ENCODE data around the gene SLC39A6. TPM values are rescaled to one million over a fixed set of nuclear protein-coding genes. Genes with fewer than 3 reads are reported as not detected.

SLC39A6 gene
- total RNA-seq, 2 experiments from 2014 or later: 18.4 to 20.4 TPM

DNA sequence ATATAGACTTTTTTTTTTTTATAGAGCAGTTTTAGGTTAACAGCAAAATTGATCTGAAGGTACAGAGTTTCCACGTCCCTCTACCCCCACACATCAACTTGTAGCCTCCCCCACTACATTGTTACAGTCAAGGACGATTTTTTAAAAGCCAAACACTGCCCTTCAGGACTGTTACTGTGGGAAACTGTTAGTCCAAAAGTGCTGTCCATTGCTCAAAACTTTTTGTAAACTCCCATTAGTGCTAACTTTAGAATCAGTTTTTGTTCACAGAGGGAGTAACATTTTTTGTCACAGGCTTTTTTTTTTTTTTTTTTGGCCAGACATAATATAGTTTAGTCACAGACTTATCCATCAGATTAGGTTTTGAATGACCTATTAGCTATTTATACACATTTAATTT is 24.6 kb upstream of the SLC39A6 start:
- Mint-ChIP-seq H3K4me3 (no peak overlapping the region), H3K9me3 (no peaks in the 10 kb centered on the region), H3K36me3 (peaks cover 31% of the 10 kb centered on the region), H3K27me3 (no peaks in the 10 kb centered on the region), H3K27ac (no peak overlapping the region), H3K4me1 (peaks cover 12% of the 10 kb centered on the region)
- DNase-seq: no peak
- POLR2A ChIA-PET: no interaction called here
- no peak for ATAC-seq (ENCODE audit: low read depth)

DNA sequence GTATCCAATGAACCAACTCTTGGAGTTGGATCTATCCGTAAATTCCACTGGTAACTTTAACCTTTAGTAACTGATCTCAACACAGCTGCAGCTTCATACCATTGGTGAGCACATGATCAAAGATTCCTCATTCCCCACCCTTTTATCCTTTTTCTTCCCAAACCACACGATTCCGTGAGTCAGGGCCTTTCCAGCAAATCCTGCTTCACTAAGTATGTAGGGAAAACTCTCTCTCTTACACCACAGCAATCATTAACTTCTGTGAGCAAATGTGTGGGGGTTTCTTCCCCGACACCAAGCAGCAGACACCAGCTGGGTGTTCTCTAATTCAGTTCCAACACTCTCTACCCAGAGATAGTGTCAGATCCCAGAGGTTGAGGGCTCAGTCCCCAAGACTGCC is 24.1 kb upstream of the SLC39A6 start:
- no peak overlapping the region for H3K4me3 Mint-ChIP-seq
- peaks cover 30% of the 10 kb centered on the region for H3K36me3 Mint-ChIP-seq
- H3K27me3 Mint-ChIP-seq: no peaks in the 10 kb centered on the region
- ATAC-seq (ENCODE audit: low read depth): no peak
- peaks cover 10% of the 10 kb centered on the region for H3K4me1 Mint-ChIP-seq
- H3K27ac Mint-ChIP-seq: no peak overlapping the region
- H3K9me3 Mint-ChIP-seq: no peaks in the 10 kb centered on the region
- no peak for DNase-seq
- POLR2A ChIA-PET: no interaction called here

DNA sequence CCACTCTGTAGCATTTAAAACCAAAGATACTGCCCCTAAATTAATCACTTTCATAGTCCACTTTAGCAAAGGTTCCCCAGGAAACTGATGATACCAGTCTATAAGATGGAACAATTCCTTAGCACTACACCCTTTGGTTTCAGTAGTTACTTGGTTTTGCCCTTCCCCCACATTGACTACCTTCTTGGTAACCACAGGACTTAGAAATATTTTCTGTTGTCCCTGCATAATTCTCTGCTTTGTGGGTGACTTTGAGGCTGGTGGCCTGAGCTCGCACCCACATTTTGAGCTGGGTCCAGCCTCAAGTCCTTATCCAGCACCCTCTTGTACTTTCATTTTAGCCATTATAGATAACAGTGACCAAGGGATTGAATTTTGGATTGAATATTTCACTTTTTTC is 23.6 kb upstream of the SLC39A6 start:
- no peak for ATAC-seq (ENCODE audit: low read depth)
- POLR2A ChIA-PET: no interaction called here
- H3K27ac Mint-ChIP-seq: no peak overlapping the region
- no peaks in the 10 kb centered on the region for H3K9me3 Mint-ChIP-seq
- no peak for DNase-seq
- H3K27me3 Mint-ChIP-seq: no peaks in the 10 kb centered on the region
- H3K4me1 Mint-ChIP-seq: peaks cover 10% of the 10 kb centered on the region
- no peak overlapping the region for H3K4me3 Mint-ChIP-seq
- peaks cover 32% of the 10 kb centered on the region for H3K36me3 Mint-ChIP-seq

DNA sequence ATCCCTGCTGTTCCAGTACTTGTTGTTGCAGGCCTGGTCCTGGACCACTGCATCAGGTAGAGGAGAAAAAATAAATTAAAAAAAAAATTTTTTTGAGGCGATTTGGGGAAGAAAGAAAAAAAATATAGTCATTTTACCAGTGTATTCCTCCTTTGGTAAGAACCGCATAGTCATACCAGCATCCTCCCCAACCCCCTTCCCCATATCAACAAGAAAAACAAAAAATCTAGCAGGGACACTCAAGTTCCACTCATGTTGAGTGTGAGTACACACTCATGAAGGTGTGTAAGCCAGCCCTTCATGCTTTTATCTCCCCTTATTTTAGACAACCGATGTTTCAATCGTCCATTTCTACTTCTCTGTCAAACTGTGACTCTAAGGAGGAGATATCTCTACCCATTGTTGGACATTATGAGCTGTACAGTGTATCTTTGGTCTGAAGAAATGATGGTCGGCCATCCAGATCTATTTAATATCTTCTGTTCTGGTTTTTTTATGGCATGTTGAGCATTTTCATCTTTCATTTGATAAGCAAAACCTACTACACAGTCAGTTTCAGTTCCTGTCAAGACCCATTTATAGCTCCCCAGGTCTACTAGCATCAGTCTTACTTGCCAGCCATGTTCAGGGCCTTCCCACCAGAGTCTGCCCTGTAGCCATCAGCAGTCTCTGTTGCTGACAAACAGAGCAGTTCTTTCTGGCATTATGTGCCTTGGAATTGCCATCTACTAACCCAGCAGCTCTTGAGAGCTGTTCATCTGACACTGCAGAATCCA is 20.6 kb upstream of the SLC39A6 start:
- Mint-ChIP-seq H3K27me3 (no peaks in the 10 kb centered on the region), H3K36me3 (peaks cover 29% of the 10 kb centered on the region), H3K27ac (no peak overlapping the region), H3K4me3 (no peak overlapping the region), H3K4me1 (peaks cover 10% of the 10 kb centered on the region), H3K9me3 (no peaks in the 10 kb centered on the region)
- ATAC-seq (ENCODE audit: low read depth): no peak
- no peak for DNase-seq
- POLR2A ChIA-PET: interaction anchor here (0.5 kb wide), 1 partner anchor 677 kb away, joined by 3 read pairs; no protein-coding TSS in a partner anchor

DNA sequence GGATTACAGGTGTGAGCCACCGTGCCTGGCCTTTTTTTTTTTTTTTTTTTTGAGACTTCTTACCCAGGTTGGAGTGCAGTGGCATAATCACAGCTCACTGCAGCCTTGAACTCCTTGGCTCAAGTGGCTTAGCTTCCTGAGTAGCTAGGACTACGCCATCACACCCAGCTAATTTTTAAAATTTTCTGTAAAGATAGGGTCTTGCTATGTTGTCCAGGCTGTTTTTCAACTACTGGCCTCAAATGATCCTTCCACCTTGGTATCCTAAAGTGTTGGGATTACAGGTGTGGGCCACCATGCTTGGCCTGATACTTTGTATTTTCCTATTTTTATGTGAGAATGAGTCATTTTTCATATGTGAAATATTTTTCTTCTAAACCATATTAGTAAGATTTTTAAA is 14.3 kb upstream of the SLC39A6 start:
- Mint-ChIP-seq H3K9me3 (no peaks in the 10 kb centered on the region), H3K4me3 (no peak overlapping the region), H3K36me3 (peaks cover 27% of the 10 kb centered on the region), H3K27ac (no peak overlapping the region), H3K4me1 (peaks cover 5% of the 10 kb centered on the region), H3K27me3 (no peaks in the 10 kb centered on the region)
- ATAC-seq (ENCODE audit: low read depth) (no peak), DNase-seq (no peak)
- POLR2A ChIA-PET: no interaction called here

DNA sequence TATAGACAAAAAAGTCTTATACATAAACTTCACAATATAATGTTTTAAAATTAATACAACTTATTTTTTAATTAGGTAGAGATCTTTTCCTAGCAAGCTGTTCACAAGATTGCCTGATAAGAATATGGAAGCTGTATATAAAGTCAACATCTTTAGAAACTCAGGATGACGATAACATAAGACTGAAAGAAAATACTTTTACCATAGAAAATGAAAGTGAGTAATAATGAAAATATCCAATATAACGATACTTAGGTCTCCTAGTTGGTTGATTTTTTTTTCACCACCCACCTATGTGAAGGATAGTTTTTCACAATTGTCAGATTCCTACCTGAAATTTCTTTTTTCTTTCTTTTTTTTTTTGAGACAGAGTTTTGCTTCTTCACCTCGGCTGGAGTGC is 13.6 kb upstream of the SLC39A6 start:
- no peaks in the 10 kb centered on the region for H3K27me3 Mint-ChIP-seq
- DNase-seq (no peak), ATAC-seq (ENCODE audit: low read depth) (no peak)
- POLR2A ChIA-PET: no interaction called here
- H3K9me3 Mint-ChIP-seq: no peaks in the 10 kb centered on the region
- no peak overlapping the region for H3K4me3 Mint-ChIP-seq
- peaks cover 25% of the 10 kb centered on the region for H3K36me3 Mint-ChIP-seq
- H3K4me1 Mint-ChIP-seq: peaks cover 5% of the 10 kb centered on the region
- H3K27ac Mint-ChIP-seq: no peak overlapping the region

DNA sequence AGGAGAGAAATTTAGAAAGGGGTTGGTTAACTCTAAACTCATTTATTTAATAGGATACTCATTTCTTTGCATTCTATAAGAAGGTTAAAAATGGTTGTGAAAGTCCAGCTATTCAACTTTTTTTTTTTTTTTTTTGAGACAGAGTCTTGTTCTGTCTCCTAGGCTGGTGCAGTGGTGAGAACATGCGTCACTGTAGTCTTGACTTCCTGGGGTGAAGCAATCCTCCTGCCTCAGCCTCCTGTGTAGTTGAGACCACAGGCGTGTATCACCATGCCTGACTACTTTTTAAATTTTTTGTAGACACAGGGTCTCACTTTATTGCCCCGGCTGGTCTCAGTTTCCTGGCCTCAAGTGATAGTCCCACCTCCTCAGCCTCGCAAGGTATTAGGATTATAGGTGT is 12.4 kb upstream of the SLC39A6 start:
- DNase-seq (no peak), ATAC-seq (ENCODE audit: low read depth) (no peak)
- Mint-ChIP-seq H3K27ac (no peak overlapping the region), H3K9me3 (no peaks in the 10 kb centered on the region), H3K4me1 (peaks cover 5% of the 10 kb centered on the region), H3K27me3 (no peaks in the 10 kb centered on the region), H3K4me3 (no peak overlapping the region), H3K36me3 (peaks cover 23% of the 10 kb centered on the region)
- POLR2A ChIA-PET: interaction anchor here (1.7 kb wide), 1 partner anchor 12 kb away, joined by 3 read pairs; the partner anchor contains the start of gene SLC39A6

DNA sequence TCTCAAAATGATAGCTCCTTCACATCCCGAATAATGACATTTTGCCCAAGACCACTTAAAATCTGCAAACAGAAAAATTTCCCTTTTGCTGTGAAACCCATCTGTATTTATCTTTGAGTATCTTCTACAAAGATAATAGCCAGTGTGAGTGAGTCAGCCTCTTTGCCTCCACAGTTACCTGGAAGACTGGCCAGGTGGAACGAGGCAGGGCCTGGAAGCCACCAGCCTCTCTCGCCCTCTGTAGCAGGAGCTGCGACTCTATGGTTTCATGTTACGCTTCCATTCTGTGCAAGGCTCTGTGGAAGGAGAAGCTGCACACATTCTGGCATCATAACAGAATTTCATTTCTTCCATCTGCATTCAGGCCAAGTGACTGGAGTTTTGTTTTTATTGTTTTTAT is 10.1 kb upstream of the SLC39A6 start:
- Mint-ChIP-seq H3K4me3 (no peak overlapping the region), H3K4me1 (peaks cover 7% of the 10 kb centered on the region), H3K27me3 (no peaks in the 10 kb centered on the region), H3K9me3 (no peaks in the 10 kb centered on the region), H3K27ac (no peak overlapping the region), H3K36me3 (peaks cover 24% of the 10 kb centered on the region)
- no peak for DNase-seq
- POLR2A ChIA-PET: no interaction called here
- ATAC-seq (ENCODE audit: low read depth): no peak

DNA sequence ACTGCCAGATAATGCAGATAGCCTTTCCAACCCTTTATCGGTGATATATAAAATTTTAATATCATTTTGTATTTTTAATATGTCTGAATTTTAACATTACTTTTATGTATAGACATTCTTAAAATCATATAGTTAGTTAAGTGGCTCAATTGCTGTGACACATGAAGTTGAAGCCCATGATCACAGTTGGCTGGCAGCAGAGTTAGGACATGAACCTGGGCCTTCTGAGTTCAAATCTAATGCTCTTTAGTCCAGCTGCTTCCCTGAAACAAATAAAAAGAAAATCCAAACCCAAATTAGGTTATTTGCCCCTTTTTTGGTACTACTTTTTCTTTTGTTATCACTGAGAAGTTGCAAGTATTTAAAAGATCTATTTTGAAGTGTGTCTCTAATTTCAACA is 6.1 kb upstream of the SLC39A6 start:
- no peak overlapping the region for H3K27ac Mint-ChIP-seq
- H3K4me1 Mint-ChIP-seq: peaks cover 14% of the 10 kb centered on the region
- no peak for DNase-seq
- H3K9me3 Mint-ChIP-seq: no peaks in the 10 kb centered on the region
- H3K27me3 Mint-ChIP-seq: no peaks in the 10 kb centered on the region
- POLR2A ChIA-PET: no interaction called here
- ATAC-seq (ENCODE audit: low read depth): no peak
- H3K36me3 Mint-ChIP-seq: peaks cover 22% of the 10 kb centered on the region
- no peak overlapping the region for H3K4me3 Mint-ChIP-seq

DNA sequence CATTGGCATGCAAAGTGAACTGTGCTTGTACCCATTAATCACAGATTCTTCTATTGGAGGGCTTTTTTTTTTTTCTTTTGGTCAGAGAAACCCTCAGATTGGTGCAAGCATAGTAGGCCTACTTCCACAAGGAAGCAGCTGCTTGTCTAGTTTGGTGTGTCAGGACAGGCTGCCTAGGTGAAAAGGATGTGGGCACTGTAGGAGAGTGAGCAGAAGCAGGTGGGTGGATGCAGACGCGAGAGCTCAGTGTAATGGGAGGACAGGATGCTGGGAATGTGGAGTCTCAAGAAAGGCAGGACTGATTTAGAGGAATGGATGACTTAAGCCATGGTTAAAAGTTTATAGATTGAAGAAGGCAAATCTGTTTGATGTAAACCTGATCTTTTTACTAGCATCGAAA is 3.6 kb upstream of the SLC39A6 start:
- Mint-ChIP-seq H3K36me3 (peaks cover 15% of the 10 kb centered on the region), H3K27ac (peak overlapping the region; percentile 21), H3K4me1 (peaks cover 21% of the 10 kb centered on the region), H3K9me3 (no peaks in the 10 kb centered on the region), H3K4me3 (peak overlapping the region; percentile 16), H3K27me3 (no peaks in the 10 kb centered on the region)
- ATAC-seq (ENCODE audit: low read depth): no peak
- no peak for DNase-seq
- POLR2A ChIA-PET: no interaction called here

DNA sequence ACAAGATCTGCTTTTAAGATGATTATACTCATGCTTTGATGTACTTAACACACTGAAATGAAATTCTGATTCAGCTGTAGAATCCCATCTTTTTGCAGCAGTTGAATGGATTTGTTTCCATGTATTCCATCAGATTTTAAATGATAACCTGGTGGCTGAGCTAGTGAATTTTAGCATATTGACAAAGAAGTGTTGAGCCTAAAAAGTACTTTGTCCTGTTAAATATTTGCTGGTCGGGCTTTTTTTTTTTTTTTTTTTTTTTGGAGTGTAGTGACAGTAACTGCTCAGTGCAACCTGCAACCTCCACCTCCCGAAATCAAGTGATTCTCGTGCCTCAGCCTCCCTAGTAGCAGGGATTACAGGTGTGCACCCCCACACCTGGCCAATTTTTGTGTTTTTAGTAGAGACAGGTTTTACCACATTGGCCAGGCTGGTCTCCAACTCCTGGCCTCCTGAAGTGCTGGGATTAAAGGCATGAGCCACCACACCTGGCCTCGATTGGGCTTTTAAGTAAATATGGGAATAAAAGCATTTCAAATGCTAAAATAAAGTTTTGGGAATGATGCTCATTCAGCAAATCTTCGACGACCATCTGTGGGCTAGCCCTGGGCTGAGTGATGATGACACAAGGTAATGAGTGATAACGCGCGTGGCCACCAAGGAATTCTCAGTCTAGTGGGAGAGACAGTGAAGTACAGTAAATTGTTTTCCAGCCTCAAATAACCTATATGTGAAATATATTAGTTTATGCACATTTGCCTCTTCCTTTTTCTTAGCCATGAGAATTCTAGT is 2.7 kb upstream of the SLC39A6 start:
- Mint-ChIP-seq H3K4me1 (peaks cover 23% of the 10 kb centered on the region), H3K27ac (peak overlapping the region; percentile 21), H3K27me3 (no peaks in the 10 kb centered on the region), H3K9me3 (no peaks in the 10 kb centered on the region), H3K4me3 (peak overlapping the region; percentile 42), H3K36me3 (peaks cover 16% of the 10 kb centered on the region)
- POLR2A ChIA-PET: no interaction called here
- ATAC-seq (ENCODE audit: low read depth) (no peak), DNase-seq (no peak)

DNA sequence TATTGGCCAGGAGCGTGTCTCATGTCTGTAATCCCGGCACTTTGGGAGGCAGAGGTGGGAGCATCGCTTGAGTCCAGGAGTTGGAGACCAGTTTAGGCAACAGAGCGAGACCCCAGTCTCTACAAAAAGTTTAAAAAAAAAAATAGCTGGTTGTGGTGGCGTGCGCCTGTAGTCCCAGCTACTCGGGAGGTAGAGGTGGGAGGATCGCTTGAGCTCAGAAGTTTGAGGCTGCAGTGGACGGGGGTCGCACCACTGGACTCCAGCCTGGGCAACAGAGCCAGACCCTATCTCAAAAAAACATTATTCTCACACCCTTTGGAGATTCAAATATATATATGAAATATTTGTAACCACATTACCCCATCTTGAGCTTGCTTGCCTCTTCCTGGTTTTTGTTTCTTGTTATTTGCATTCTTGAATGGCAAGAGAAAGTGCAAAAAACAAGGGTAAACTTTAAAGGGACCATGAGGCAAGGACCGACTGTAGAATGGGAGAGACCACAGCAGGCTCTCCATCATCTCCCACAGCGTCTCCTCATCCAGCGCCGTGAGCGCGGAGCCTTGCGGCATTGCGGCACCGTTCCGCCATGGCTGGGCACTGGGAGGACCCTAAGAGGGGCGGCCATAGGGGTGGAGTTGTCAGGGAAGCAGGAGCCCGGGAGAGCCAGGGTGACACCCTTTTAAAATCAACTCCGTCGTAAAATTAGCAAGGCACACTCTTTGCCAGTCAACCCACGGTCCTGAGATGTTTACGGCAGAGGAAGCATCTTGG is 1.9 kb upstream of the SLC39A6 start:
- ATAC-seq (ENCODE audit: low read depth) (no peak), DNase-seq (no peak)
- Mint-ChIP-seq H3K4me3 (peak overlapping the region; percentile 93), H3K4me1 (peaks cover 29% of the 10 kb centered on the region), H3K36me3 (peaks cover 16% of the 10 kb centered on the region), H3K27ac (peak overlapping the region; percentile 95), H3K27me3 (no peaks in the 10 kb centered on the region), H3K9me3 (no peaks in the 10 kb centered on the region)
- POLR2A ChIA-PET: interaction anchor here (3.2 kb wide), 1 partner anchor 64 kb away, joined by 8 read pairs; the partner anchor contains the start of gene RPRD1A

DNA sequence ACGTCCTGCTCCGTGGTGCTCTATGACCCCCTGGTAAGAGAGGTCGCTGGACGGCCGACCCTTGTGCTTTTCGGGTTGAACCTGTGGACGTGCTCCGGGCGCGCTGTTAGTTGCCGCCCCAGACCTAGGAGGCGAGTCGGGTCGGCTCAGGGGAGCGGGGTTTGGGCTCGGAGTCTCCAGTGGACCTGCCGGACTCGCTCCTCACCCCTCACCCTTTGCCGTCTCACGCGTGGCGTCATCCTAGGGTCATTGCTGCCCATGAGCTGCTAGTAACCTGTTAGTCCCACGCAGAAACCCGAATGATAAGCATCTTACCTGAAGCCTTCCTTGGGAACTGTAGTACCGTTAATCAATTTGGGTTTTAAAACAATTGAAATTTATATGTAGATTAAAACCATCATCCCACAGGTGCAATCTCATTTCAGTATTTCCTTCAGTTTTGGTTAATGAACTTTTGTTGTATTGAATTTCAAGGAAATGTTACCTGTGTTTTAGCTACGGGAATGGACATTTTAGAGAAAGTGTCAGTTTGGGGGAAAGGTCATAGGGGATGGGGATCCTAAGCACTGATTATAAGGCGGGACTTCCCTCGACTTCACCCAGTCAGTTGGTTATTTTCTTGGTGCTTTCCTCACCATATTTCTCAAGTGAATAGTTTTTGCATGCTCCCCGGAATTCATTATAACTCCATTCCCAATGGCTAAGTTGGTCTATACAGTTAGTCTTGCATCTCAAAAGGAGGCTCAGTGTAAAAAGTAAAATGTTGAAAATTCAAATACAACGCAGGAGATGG is 1.1 kb upstream of the SLC39A6 start:
- Mint-ChIP-seq H3K27me3 (no peaks in the 10 kb centered on the region), H3K27ac (peak overlapping the region; percentile 95), H3K4me1 (peaks cover 27% of the 10 kb centered on the region), H3K36me3 (peaks cover 18% of the 10 kb centered on the region), H3K4me3 (peak overlapping the region; percentile 93), H3K9me3 (no peaks in the 10 kb centered on the region)
- DNase-seq (no peak), ATAC-seq (ENCODE audit: low read depth) (peak; percentile 6)
- POLR2A ChIA-PET: interaction anchor here (1.6 to 3.2 kb wide), 4 partner anchors 57 to 157 kb away, joined by 5 to 12 read pairs (median 8); partner anchors contain the start of genes MOCOS, RMP24 and RPRD1A

All from activated naive CD8-positive, alpha-beta T cell treated with anti-CD3 and anti-CD28 coated beads, Interleukin-2, amount 10 ng/mL, durations not matched to agents 7 days and 5 days (primary cell).